GM12892 (cell line): ENCODE data around the gene FBN1.

Source experiments
- DNase-seq: peaks from one replicate; pipeline ENCODE4 v3.0.0; 2011; ENCODE audit not compliant: insufficient read length
- FAIRE-seq: peaks from 2 replicates; lab custom pipeline; 2011; peaks lifted over from hg19 to GRCh38; lab: Jason Lieb, UNC
- POLR2A ChIP-seq: IDR thresholded peaks from 2 replicates; pipeline ENCODE4 v1.6.1; 2011; ENCODE audit warnings: low read depth, low read length, control low read depth
- POLR2AphosphoS5 ChIP-seq: IDR thresholded peaks from 2 replicates; pipeline ENCODE4 v1.6.1; 2011; ENCODE audit warnings: low read depth, low read length, control low read depth
- TAF1 ChIP-seq: IDR thresholded peaks from 2 replicates; pipeline ENCODE4 v1.6.1; 2011; ENCODE audit warnings: low read depth, mild to moderate bottlenecking, control low read depth, low read length, borderline replicate concordance

Gene FBN1

DNA sequence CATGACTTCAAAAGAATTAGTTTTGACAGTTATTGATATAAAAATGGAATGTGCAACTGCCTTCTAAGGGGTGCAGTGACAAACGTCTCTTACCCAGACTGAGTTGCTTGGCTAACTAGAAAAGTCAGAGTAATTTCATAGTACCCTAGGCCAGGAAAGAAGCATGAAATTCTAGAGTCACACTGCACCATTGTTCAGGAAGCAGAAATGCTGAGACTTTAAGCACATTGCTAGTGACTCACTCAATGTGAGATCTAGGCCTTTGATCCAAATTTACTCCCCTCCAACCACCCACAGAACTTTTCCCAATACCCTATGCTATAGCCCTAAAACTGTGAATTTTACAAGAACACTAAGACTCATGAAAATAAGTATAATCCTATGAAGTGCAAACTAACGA lies 203.5 kb downstream of the FBN1 start:
- FAIRE-seq = no peak
- TF ChIP-seq POLR2A = no peak
- no peak for TF ChIP-seq TAF1
- no peak for TF ChIP-seq POLR2AphosphoS5
- DNase-seq = no peak

DNA sequence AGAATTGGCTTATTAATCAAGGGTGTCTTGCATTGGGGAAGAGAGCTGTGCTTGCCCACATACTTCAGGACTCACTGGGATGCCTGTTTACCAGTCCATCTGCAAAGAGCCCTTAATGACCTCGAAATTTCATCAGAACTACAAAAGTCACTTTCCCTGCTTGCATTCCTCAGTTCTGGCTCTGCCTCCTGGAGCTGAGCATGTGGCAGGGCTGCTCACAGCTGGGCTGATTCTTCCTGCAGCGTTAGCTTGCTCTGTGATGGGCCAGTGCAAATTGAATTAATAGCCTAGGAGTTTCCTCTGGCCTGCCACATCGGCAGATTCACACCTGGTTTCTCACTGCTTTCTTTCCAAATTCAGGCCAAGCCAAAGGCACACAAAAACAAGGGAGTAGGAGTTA lies 205.4 kb downstream of the FBN1 start:
- FAIRE-seq = no peak
- TF ChIP-seq TAF1 (no peak), POLR2A (no peak), POLR2AphosphoS5 (no peak)
- no peak for DNase-seq

DNA sequence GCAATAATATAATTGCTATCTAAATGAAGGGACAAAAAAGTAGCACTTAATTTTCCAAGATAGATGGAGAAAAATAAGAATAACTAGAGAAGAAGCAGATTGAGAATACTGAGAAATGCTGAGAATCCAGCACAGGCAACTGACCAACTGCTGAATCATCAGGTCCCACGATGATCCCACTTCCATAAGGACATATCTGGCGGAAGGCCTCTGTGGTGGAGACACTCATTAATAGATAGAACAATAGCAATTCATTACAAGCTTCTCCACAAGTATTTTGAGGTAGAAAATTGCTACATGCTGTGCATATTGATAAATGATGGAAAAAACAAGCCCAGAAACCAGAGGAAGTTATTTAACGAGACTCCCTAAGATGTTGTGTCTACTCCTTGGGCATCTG lies 208.3 kb downstream of the FBN1 start:
- no peak for FAIRE-seq
- TF ChIP-seq TAF1 (no peak), POLR2AphosphoS5 (no peak), POLR2A (no peak)

DNA sequence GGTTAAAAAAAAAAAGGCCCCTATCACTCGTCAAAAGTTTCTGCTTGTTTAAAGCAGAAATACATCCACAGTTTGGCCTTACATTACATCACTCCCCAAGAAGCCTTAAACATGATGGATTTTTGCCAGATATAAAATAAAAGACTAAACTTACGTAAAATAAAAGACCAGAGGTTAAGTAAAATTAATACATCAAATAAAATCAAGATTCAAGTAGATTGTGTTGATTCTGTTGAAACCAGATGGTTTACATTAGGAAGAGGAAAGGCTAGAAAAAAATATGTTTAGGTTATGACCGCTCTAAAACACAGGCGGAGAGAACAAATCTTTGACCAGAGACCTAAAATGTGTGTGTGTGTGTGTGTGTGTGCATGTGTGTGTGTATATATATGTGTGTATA lies 210.2 kb downstream of the FBN1 start:
- no peak for FAIRE-seq
- TF ChIP-seq POLR2A (no peak), POLR2AphosphoS5 (no peak), TAF1 (no peak)
- DNase-seq = no peak

More for the DNA sequence above, 208.3 kb downstream of the FBN1 start:
- no peak for DNase-seq

DNA sequence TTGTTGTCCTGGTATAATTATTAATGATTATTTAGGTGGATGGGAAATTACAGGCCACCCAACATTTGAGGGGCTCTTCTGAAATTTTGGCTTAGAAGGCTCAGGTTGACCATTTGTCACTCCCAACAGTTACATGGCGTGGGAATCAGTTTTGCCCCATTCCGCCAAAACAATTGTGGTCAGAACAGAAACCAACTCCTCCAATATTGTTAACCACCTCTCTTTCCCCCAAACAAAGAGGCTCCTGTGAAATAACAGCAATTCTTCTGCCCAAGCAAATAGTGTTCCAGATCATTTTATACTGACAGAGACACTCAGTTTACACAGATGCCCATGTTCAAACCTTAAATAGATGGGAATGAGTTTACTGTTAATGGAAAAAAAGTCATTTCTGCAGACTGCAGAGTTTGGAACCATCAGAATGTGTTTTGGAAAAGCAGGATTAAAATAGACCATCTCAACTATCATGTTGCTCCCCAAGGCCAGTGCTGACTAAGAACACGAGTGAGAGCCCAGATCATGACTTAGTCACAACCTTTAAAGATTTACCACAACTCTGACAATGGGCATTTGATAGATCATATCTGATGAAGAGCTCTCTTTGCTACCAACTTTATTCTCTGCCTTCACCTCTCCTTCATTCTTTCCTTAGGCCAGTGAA lies 212.2 kb downstream of the FBN1 start:
- DNase-seq = no peak
- TF ChIP-seq POLR2AphosphoS5 (no peak), POLR2A (no peak), TAF1 (no peak)
- FAIRE-seq = no peak

DNA sequence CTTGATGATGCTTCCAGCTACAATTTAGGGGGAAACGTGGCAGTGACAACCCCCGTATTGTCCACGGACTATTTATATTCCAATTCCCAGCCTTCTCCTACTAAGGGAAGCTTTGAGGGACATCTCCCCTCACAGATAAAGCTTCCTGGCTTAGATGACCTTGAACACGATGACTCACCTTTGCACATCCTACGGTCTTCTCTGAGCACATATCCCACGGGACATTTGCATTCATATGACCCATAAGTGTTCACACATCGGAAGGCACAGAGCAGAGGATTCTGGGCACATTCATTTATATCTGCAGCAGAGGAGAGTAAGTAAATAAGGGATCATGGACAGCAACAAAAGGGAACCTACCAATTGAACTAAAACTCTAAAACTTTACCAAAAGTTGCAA lies 212.8 kb downstream of the FBN1 start:
- DNase-seq (no peak), FAIRE-seq (no peak)
- TF ChIP-seq TAF1 (no peak), POLR2A (no peak), POLR2AphosphoS5 (no peak)

DNA sequence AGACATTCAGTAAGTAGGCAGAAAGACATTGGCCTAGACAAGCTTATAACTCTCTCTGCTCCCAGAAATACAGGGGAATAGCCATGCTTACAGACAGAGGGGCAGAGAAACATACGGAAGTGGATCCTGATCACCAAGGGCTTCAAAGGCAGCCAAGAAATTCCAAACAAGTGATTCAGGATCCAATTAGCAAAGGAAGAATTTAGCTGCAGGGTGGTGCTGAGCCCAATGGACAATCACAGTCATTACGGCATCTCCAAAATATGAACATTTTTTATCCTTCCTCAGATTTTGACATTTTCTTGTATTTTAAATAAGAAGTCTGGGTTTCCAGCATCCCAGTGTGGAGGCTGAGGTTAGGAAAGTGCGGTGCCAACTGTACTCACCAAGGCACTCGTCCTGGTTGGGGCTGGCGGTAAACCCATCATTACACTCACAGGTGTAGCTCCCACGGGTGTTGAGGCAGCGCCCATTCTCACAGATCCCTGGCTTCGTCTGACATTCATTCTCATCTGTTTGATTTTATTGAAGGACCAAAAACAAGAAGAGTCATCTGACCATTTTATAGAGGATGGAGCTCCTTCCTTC lies 217.5 kb downstream of the FBN1 start:
- no peak for FAIRE-seq
- no peak for DNase-seq
- TF ChIP-seq POLR2A (no peak), TAF1 (no peak), POLR2AphosphoS5 (no peak)

DNA sequence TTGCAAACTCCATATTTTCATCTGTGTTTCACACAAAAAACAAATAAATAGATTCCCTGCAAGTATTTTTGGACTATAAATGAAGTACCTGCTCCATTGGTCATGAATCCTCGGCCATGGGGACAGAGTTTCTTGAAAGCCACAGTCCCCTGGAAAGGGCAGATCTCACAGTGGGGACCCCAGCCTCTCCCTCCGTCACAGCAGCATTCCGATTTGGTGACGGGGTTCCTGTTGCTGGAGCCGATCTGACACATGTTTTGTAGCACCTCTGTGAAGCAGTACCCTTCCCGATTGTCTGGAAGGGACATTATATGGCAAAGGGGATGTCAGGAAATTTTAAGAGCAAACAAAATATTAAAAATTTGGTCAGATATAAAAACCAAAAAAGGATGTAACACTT lies 218.0 kb downstream of the FBN1 start:
- no peak for DNase-seq
- TF ChIP-seq TAF1 = no peak
- no peak for TF ChIP-seq POLR2AphosphoS5

DNA sequence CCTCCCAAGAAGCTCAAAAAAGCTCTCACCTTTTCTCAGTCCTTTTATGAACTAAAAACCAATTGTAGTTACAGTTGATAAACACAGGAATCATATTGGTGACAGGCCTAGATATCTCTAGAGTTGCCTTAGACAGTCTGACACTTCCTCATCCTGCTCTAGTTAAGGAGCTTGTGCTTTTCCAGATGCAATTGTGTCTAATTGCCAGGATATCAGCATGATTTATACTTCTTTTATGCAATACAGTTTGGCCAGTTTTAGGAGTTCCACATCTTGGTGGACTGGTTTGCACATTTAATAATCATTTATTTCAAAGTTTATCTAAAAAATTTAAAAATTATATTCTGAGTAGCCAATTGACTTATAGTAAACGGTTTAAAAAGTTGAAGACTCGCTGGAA lies 218.6 kb downstream of the FBN1 start:
- DNase-seq (no peak), FAIRE-seq (no peak)
- TF ChIP-seq POLR2AphosphoS5 (no peak), POLR2A (no peak), TAF1 (no peak)

More for the DNA sequence above, 218.0 kb downstream of the FBN1 start:
- FAIRE-seq = no peak

DNA sequence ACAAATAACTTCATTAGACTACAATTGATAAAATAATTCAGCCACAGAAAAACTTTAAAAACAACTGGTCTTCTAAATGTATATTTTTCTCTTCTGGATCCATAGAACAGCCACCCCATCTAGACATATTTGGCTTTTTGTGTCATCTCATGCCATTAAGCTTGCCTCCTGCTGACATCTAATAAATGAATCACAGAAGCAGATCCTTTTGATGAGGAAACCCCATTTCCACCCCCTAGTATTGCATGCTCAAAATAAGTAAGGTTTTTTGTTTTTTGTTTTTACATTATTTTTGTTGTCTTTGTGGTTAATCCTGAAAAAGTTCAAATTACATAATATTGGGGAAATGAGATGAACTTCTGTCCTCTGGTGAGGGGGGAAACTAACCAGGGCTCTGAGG lies 219.5 kb downstream of the FBN1 start:
- DNase-seq (no peak), FAIRE-seq (no peak)
- no peak for TF ChIP-seq POLR2A
- no peak for TF ChIP-seq TAF1
- TF ChIP-seq POLR2AphosphoS5 = no peak

DNA sequence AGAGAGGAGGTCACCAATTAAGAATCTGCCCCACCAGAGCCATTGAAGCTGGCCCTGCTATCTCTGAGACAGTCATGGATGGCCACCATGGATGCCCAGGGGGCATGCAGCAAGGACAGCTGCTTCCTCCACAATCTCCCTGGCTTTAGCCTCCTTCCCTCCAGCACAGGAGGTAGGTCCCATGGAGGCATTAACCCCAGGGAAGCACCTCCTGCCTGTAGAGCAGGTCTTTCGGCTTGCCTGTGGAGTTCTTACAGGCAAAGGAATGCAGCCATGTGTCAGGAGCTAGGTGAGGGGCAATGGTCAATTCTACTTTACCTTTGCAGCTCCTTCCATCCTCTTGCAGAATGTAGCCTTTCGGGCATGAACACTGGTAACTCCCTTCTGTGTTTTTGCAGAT lies 220.5 kb downstream of the FBN1 start:
- no peak for FAIRE-seq
- TF ChIP-seq TAF1 (no peak), POLR2A (no peak), POLR2AphosphoS5 (no peak)
- no peak for DNase-seq

DNA sequence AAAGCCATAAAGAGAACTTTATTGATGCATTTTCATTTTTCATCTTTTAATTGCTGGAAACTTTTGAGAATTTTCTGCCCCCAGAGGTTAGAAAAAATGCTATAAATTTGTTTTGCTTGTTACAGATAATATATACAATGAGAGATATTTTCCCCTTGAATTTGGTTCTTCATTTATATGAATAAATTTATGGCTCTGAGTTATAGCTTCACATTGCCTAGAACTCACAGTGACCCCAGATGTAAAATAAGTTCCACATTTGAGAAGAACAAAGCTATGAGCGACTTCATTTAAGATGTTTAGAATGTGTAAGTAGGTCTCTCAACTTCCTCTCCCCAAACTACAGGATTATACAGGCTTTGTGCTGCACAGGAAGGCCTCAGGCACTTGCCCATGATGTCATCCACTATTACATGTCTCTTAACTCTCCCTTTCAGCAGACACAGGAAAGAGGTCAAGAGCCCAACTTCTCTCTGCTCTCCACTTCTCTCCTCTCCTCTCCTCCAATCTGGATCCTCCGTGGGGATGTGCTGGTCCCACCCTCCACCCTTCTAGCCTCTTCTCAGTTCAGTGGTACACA lies 221.5 kb downstream of the FBN1 start:
- TF ChIP-seq POLR2AphosphoS5 (no peak), TAF1 (no peak), POLR2A (no peak)
- DNase-seq (no peak), FAIRE-seq (no peak)

DNA sequence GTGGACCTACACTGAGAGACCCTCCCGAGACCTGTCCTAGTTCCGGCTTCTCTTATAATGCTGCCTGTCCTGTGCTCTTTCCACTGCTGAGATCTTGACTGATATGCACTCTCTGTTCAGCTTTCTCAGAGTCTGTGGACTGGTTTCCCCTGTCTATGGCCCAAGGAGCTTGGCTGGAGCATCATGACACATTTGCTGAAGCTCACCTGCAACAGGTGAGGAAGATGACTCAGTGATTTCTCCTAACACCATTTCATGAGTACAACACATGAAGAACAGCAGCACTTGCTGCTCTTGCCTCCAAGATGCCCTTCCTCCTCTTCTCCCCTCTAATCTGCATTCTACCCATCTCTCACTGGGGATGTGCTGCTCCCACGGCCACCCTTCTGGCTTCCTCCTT lies 222.2 kb downstream of the FBN1 start:
- DNase-seq (no peak), FAIRE-seq (no peak)
- no peak for TF ChIP-seq TAF1
- no peak for TF ChIP-seq POLR2A
- TF ChIP-seq POLR2AphosphoS5 = no peak

DNA sequence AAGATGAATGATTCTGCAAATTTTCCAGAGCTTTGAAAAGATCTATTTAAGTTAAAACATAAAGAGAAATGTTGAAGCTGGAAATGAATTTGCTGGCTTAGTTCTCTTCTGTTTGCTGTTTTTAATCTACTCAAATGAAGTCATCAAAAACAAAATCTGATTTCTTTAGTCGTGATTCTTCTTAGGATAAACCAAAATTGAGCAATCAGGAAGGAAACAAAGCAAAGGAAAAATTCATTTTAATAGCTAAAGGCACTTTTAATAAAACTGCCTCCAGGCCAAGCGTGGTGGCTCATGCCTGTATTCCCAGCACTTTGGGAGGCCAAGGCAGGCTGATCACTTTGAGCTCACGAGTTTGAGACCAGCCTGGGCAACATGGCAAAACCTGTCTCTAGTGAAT lies 223.1 kb downstream of the FBN1 start:
- DNase-seq = no peak
- no peak for FAIRE-seq
- TF ChIP-seq POLR2A (no peak), TAF1 (no peak), POLR2AphosphoS5 (no peak)
